Measurements from ENCODE around the gene SPATA31A1. TPM values are rescaled to one million over a fixed set of nuclear protein-coding genes. Genes with fewer than 3 reads are reported as not detected.

SPATA31A1 gene
- total RNA-seq = not detected in 2 replicates

GRCh38 chr9:39355369-39355768 is at the start of gene SPATA31A1:
Gene SPATA31A1, plus strand, starts transcription at chr9:39355669. Its CDS starts 62 bp downstream, at chr9:39355731.

Other genes starting within 250 kb of the SPATA31A1 start
- 2.6 and 6.7 TPM in 2 replicates for gene CNTNAP3, start 67.5 kb upstream of the SPATA31A1 start, total RNA-seq